Activated naive CD4-positive, alpha-beta T cell treated with Interleukin-2 at 50 U/mL for 16 hours (primary cell): ENCODE results near the gene TCF3.
"Not testable (repeated sequence)": the region's sequence is repeated elsewhere in the genome, so short reads cannot be mapped to it uniquely, and the experiment has no call there.

Experiments used
- DNase-seq: peaks from one replicate; pipeline ENCODE4 v3.0.0-alpha.2; 2020

The TCF3 gene

GRCh38 chr19:1672769-1673644 lies 20.6 kb upstream of the TCF3 start:
- DNase-seq = no peak

GRCh38 chr19:1672038-1672768 lies 19.8 kb upstream of the TCF3 start:
- peak; percentile 65 for DNase-seq

GRCh38 chr19:1671716-1672037 lies 19.3 kb upstream of the TCF3 start:
- no peak for DNase-seq

- DNase-seq = not testable (repeated sequence)
Observed at GRCh38 chr19:1670747-1671146, 18.3 kb upstream of the TCF3 start.

- DNase-seq = no peak
Observed at GRCh38 chr19:1668486-1669270, 16.3 kb upstream of the TCF3 start.

- DNase-seq = no peak
Observed at GRCh38 chr19:1668048-1668485, 15.7 kb upstream of the TCF3 start.

- no peak for DNase-seq
Observed at GRCh38 chr19:1665565-1666047, 13.2 kb upstream of the TCF3 start.

- DNase-seq = peak; percentile 69
Observed at GRCh38 chr19:1663852-1664251, 11.4 kb upstream of the TCF3 start.

- not testable (repeated sequence) for DNase-seq
Observed at GRCh38 chr19:1663227-1663626, 10.8 kb upstream of the TCF3 start.

- DNase-seq = no peak
Observed at GRCh38 chr19:1661995-1662394, 9.6 kb upstream of the TCF3 start.

- DNase-seq = no peak
Observed at GRCh38 chr19:1659084-1659427, 6.6 kb upstream of the TCF3 start.

- no peak for DNase-seq
Observed at GRCh38 chr19:1658150-1659083, 6.0 kb upstream of the TCF3 start.

GRCh38 chr19:1657746-1658145 lies 5.3 kb upstream of the TCF3 start:
- DNase-seq = no peak

- DNase-seq = no peak
Observed at GRCh38 chr19:1656988-1657536, 4.6 kb upstream of the TCF3 start.

- no peak for DNase-seq
Observed at GRCh38 chr19:1655987-1656608, 3.7 kb upstream of the TCF3 start.

- DNase-seq = no peak
Observed at GRCh38 chr19:1655131-1655981, 2.9 kb upstream of the TCF3 start.

GRCh38 chr19:1654178-1654792 lies 1.9 kb upstream of the TCF3 start:
- DNase-seq = no peak

GRCh38 chr19:1653300-1653628 lies 849 bp upstream of the TCF3 start:
- no peak for DNase-seq

- DNase-seq = peak; percentile 47
Observed at GRCh38 chr19:1651568-1652291, 685 bp downstream of the TCF3 start.
